GM21723 (cell line): ENCODE data around the gene IL31.

ENCODE experiments used
- ATAC-seq: cut with Tn5 transposase; IDR thresholded peaks from one replicate; pipeline ENCODE4 v1.9.1; 2021; ENCODE audit warnings: mild to moderate bottlenecking, moderate library complexity; ENCODE audit not compliant: unreplicated experiment

IL31 gene

GRCh38 chr12:122133192-122133950, 40.6 kb downstream of the IL31 start:
- ATAC-seq = no peak

- no peak for ATAC-seq
Observed at GRCh38 chr12:122130150-122130549, 43.9 kb downstream of the IL31 start.

GRCh38 chr12:122129131-122129530, 44.9 kb downstream of the IL31 start:
- ATAC-seq = no peak

GRCh38 chr12:122128481-122128880, 45.5 kb downstream of the IL31 start:
- no peak for ATAC-seq

GRCh38 chr12:122127839-122128238, 46.2 kb downstream of the IL31 start:
- ATAC-seq = no peak

GRCh38 chr12:122126713-122127597, 47.1 kb downstream of the IL31 start:
- no peak for ATAC-seq

GRCh38 chr12:122126342-122126635, 47.7 kb downstream of the IL31 start:
- no peak for ATAC-seq

- no peak for ATAC-seq
Observed at GRCh38 chr12:122125452-122126341, 48.3 kb downstream of the IL31 start.

GRCh38 chr12:122124370-122124769, 49.7 kb downstream of the IL31 start:
- ATAC-seq = no peak

GRCh38 chr12:122123761-122124145, 50.3 kb downstream of the IL31 start:
- ATAC-seq = no peak

- no peak for ATAC-seq
Observed at GRCh38 chr12:122123051-122123760, 50.8 kb downstream of the IL31 start.
